RWPE1 (cell line): ENCODE measurements around the gene GRIN3B.

Source experiments
- CTCF ChIA-PET: fragments of 350-600 bp; sonication (Branson Sonifier 250); formaldehyde crosslinking; extraction: SDS; loops from one replicate; lab custom pipeline; 2021; lab: Yijun Ruan, JAX
- POLR2A ChIA-PET: fragments of 400-600 bp; formaldehyde crosslinking; extraction: SDS; loops from one replicate; lab custom pipeline; 2020; ENCODE audit warnings: antibody characterized with exemption; ENCODE audit not compliant: low non-redundant PET; lab: Yijun Ruan, JAX
- DNase-seq: peaks from one replicate; pipeline ENCODE4 v3.0.0; 2012; ENCODE audit warnings: low spot score
- H3K27ac ChIP-seq: fragments of 450-650 bp; 2 replicates; pipeline ENCODE4 v1.5.1; 2017
- CTCF ChIP-seq: fragments of 450-650 bp; conservative IDR thresholded peaks from 2 replicates; pipeline ENCODE4 v1.5.1; 2017; ENCODE audit warnings: low read depth, mild to moderate bottlenecking

GRIN3B gene

GRCh38 chr19:1052349-1052975 is 52.2 kb downstream of the GRIN3B start:
- CTCF ChIA-PET, result interaction anchor here (0.8 kb wide), 1 partner anchor 393 kb away, joined by 3 read pairs; no protein-coding TSS in a partner anchor

GRCh38 chr19:1053176-1054101 is 53.2 kb downstream of the GRIN3B start:
- DNase-seq, result no peak
- POLR2A ChIA-PET, result no interaction called here
- H3K27ac ChIP-seq, result peak overlapping the region; percentile 48
- TF ChIP-seq CTCF, result no peak
- CTCF ChIA-PET, result interaction anchor here (0.8 kb wide), 1 partner anchor 394 kb away, joined by 3 read pairs; no protein-coding TSS in a partner anchor

More at GRCh38 chr19:1052349-1052975, 52.2 kb downstream of the GRIN3B start:
- DNase-seq, result no peak
- TF ChIP-seq CTCF, result no peak
- POLR2A ChIA-PET, result no interaction called here
- H3K27ac ChIP-seq, result peak overlapping the region; percentile 48

- ChIA-PET POLR2A (no interaction called here), CTCF (interaction anchor here (0.6 kb wide), 1 partner anchor 27 kb away, joined by 4 read pairs; no protein-coding TSS in a partner anchor)
- TF ChIP-seq CTCF, result no peak
- DNase-seq, result no peak
- no peak overlapping the region for H3K27ac ChIP-seq
These were observed 54.1 kb downstream of the GRIN3B start for GRCh38 chr19:1054102-1055027.

DNA sequence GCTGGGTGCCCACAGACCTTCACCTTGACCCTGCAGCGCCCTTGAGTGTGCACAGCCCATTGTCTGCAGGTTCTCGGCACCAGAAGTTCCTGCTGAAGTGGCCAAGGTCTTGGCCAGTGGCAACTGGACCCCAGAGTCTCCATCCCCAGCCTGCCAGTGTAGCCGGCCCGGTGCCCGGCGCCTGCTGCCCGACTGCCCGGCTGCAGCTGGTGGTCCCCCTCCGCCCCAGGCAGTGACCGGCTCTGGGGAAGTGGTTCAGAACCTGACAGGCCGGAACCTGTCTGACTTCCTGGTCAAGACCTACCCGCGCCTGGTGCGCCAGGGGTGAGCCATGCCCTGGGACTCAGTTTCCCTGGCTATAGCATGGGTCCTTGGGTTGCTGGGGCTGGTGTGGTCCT is 54.8 kb downstream of the GRIN3B start:
- DNase-seq, result no peak
- H3K27ac ChIP-seq, result no peak overlapping the region
- no peak for TF ChIP-seq CTCF
- POLR2A ChIA-PET, result no interaction called here
- CTCF ChIA-PET, result no interaction called here

DNA sequence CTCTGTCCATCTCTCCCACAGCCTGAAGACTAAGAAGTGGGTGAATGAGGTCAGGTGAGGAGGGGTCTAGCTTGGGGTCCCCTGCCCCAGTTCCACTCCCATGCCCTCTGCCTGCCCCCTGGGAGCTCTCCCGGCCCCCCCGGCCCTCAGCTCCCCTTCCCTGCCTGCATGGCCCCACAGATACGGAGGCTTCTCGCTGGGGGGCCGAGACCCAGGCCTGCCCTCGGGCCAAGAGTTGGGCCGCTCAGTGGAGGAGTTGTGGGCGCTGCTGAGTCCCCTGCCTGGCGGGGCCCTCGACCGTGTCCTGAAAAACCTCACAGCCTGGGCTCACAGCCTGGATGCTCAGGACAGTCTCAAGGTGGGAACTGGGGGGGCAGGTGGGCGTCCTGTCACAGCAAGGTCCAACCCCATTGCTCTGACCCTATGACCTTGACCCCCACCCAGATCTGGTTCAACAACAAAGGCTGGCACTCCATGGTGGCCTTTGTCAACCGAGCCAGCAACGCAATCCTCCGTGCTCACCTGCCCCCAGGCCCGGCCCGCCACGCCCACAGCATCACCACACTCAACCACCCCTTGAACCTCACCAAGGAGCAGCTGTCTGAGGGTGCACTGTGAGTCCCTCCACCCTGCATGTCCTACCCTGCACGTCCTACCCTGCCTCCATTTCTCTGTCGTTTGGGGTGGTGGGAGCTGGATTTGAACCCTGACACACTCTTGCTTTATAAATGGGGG is 55.8 kb downstream of the GRIN3B start:
- ChIA-PET CTCF (interaction anchor here (0.6 to 1.2 kb wide), 4 partner anchors 9 to 188 kb away, joined by 3 to 5 read pairs (median 4); no protein-coding TSS in a partner anchor), POLR2A (no interaction called here)
- H3K27ac ChIP-seq, result no peak overlapping the region
- DNase-seq, result no peak
- TF ChIP-seq CTCF, result no peak
